ACC112 (cell line): ENCODE measurements around the gene LMO1.

Experiments used
- H2AFZ ChIP-seq: fragments of 200-600 bp; sonication (generic); one replicate; pipeline ENCODE4 v1.6.0; 2017; ENCODE audit warnings: antibody characterized with exemption, low read length; ENCODE audit not compliant: unreplicated experiment
- H3K27ac ChIP-seq: fragments of 200-600 bp; sonication (generic); 2 replicates; pipeline ENCODE4 v1.5.1; 2014; ENCODE audit warnings: low read depth, mild to moderate bottlenecking, antibody characterized with exemption, low read length, moderate library complexity
- H3K27me3 ChIP-seq: fragments of 200-600 bp; sonication (generic); 2 replicates; pipeline ENCODE4 v1.6.1; 2014; ENCODE audit warnings: mild to moderate bottlenecking, antibody characterized with exemption, low read length, moderate library complexity, mixed read lengths; ENCODE audit not compliant: insufficient read depth
- H3K36me3 ChIP-seq: fragments of 200-600 bp; sonication (generic); 2 replicates; pipeline ENCODE4 v1.6.1; 2016; ENCODE audit warnings: mild to moderate bottlenecking, antibody characterized with exemption, low read length, moderate library complexity, mixed read lengths; ENCODE audit not compliant: insufficient read depth
- H3K4me1 ChIP-seq: fragments of 200-600 bp; sonication (generic); one replicate; pipeline ENCODE4 v1.6.1; 2016; ENCODE audit warnings: low read length, mixed read lengths; ENCODE audit not compliant: insufficient read depth, unreplicated experiment, control insufficient read depth
- H3K4me3 ChIP-seq: fragments of 200-600 bp; sonication (generic); 2 replicates; pipeline ENCODE4 v1.5.1; 2014; ENCODE audit warnings: mild to moderate bottlenecking, low read depth, low read length
- H3K79me2 ChIP-seq: fragments of 200-600 bp; sonication (generic); one replicate; pipeline ENCODE4 v1.6.0; 2016; ENCODE audit warnings: low read length; ENCODE audit not compliant: control insufficient read depth, unreplicated experiment, insufficient read depth

The LMO1 gene

DNA sequence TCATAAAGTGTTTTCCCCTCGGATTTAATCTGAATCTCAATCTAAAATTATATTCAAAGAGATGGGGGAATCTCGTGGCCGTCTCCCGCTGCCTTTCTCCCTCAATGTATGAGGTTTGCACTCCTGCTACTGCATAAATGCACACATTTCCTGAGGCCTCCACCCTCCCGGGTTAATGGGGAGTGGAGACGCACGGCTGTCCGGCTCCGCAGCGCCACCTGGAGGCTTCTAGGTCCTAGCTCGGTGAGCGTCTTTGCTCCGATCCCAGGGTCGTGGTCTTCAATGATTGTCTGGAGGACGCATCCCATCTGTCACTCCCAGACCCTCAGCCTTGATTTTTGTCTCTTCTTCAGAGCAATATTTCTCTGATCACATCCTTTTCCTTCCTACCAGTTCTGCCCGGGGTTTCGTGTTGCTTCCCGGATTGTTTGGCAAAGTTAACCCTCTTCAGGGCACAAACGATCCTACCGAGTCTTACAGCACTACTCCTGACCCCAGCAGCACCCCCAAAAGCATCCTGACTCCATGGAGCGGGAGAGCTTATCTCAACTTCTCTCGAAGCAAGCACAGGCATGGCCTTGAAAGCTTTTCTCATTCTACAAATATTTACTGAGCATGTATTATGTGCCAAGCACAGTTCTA, at the start of gene LMO1:
Gene LMO1, minus strand, starts transcription at position 110 of the 642 bp plus-strand sequence. CDS start 516 bp downstream, outside the sequence.
- Histone ChIP-seq H3K27me3 (peaks cover 91% of the 10 kb centered on the region), H3K27ac (no peak within 1 kb of the TSS), H3K4me1 (no peaks in the 10 kb centered on the region), H2AFZ (peak within 1 kb of the TSS; percentile 32), H3K4me3 (peak within 1 kb of the TSS; percentile 76), H3K36me3 (no peaks in the 10 kb centered on the region), H3K79me2 (no peaks in the 10 kb centered on the region)

DNA sequence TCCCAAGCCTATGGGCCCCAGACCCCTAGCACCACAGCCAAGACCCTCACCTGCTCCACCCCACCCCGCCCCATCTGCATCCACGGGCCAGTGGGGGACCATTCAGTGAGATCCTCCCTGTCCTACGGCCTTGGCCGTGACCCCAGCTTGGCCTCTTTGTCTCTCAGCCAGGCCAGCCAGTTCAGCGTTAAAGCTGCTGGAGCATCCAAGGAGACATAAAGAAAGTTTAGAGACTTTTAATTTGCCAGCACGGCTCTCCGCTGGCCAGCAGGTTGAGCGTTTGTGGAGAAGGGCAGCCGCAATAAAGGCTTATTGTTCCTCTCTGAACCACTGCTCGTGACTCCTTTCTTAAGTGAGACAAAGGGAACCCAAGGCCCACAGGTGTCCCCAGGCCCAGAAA, 49.3 kb upstream of the LMO1 start:
- H3K36me3 ChIP-seq, result no peaks in the 10 kb centered on the region
- no peaks in the 10 kb centered on the region for H3K79me2 ChIP-seq
- no peaks in the 10 kb centered on the region for H3K4me1 ChIP-seq
- H3K4me3 ChIP-seq, result no peak overlapping the region
- H2AFZ ChIP-seq, result no peak overlapping the region
- no peak overlapping the region for H3K27ac ChIP-seq
- H3K27me3 ChIP-seq, result peaks cover 69% of the 10 kb centered on the region

DNA sequence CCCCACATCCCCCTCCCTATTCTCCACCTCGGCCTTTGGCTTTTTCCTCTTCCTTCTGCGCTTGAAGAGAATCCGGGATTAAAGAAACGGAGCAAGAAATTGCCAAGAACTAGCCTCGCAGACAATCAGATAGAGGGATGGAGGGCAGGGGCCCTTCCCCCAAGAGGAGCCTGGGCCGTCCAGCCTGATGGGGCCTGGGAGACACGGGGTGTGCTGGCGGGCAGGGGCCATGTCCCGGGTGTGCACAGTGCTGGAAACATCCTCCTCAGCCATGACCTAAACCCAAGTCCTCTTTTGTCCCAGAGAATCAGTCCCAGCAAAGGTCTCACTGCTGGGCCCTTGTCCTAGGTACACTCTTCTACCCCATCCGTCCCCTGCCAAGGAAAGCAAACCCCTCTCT, 47.7 kb upstream of the LMO1 start:
- Histone ChIP-seq H3K4me1 (no peaks in the 10 kb centered on the region), H3K79me2 (no peaks in the 10 kb centered on the region)

DNA sequence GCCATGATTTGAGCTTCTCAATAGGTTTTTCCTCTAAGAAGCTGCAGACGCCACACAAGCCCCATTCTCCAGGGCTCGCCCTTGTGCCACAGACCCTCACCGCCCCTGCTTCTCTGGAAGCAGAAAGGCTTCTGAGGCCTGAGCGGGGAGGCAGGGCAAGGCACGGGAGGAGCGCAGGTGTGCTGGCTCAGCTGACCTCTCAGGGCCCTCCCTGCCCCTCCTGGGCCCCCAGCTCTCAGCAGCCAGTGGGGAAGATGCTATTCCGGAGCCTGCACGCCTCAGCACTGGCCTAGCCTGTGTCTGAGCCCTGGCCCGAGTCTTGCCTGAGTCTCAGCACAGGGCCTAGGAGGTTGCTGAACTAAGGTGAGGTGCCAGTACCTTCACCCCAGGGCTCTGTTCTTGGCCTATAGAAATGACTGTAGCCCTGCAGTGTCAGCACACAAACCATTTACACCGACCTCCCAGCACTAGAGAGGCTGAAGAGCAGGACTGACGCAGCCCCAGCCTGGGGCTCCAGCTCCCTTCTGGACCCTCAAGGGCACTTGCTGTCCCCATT, 47.1 kb upstream of the LMO1 start:
- Histone ChIP-seq H2AFZ (no peak overlapping the region), H3K27ac (no peak overlapping the region), H3K4me1 (no peaks in the 10 kb centered on the region), H3K79me2 (no peaks in the 10 kb centered on the region), H3K4me3 (no peak overlapping the region), H3K27me3 (peaks cover 51% of the 10 kb centered on the region), H3K36me3 (no peaks in the 10 kb centered on the region)

More for the DNA sequence above, 47.7 kb upstream of the LMO1 start:
- no peak overlapping the region for H3K27ac ChIP-seq
- H3K4me3 ChIP-seq, result no peak overlapping the region
- H3K36me3 ChIP-seq, result no peaks in the 10 kb centered on the region
- no peak overlapping the region for H2AFZ ChIP-seq
- H3K27me3 ChIP-seq, result peaks cover 53% of the 10 kb centered on the region

DNA sequence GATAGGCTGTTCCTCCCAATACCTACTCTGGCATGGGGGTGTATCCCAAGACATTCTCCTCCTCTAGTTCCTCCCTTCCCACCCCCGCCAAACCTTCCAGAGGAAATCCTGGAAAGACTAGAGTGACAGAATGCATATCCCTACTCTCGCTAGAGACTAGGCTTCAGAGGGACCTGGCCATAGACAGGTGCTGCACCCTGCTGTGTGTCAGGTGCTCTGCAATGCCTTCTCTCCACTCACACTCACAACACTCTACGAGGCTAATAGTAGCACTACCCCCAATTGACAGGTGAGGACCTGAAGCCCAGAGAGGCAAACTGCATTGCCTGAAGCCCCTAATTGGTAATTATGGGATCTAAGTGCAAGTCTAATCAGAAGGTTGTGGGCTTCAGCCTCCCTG, 46.2 kb upstream of the LMO1 start:
- no peak overlapping the region for H3K4me3 ChIP-seq
- no peaks in the 10 kb centered on the region for H3K79me2 ChIP-seq
- no peak overlapping the region for H2AFZ ChIP-seq
- no peak overlapping the region for H3K27ac ChIP-seq
- no peaks in the 10 kb centered on the region for H3K36me3 ChIP-seq
- H3K4me1 ChIP-seq, result no peaks in the 10 kb centered on the region
- peaks cover 43% of the 10 kb centered on the region for H3K27me3 ChIP-seq

DNA sequence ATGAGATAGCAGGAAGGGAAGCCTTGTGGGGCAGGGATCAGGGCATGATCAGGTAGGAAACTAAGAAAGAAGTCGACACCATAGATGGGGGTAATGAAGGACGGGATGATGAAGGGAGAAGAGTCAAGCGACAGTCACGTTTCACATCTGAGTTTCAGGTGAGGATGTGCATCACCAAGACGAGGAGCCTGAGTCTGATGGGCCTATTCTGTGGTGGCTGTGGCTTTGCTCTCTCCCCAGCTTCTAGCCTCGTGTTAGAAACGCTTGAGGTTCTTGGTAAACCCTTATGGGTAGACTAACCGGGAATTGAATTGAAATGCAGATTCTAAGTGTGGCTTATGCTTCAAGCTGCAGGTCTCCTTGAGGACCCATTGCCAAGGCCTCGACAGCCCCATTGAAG, 45.6 kb upstream of the LMO1 start:
- Histone ChIP-seq H3K36me3 (no peaks in the 10 kb centered on the region), H3K4me3 (no peak overlapping the region), H2AFZ (no peak overlapping the region), H3K79me2 (no peaks in the 10 kb centered on the region), H3K27ac (no peak overlapping the region), H3K4me1 (no peaks in the 10 kb centered on the region), H3K27me3 (peaks cover 38% of the 10 kb centered on the region)

DNA sequence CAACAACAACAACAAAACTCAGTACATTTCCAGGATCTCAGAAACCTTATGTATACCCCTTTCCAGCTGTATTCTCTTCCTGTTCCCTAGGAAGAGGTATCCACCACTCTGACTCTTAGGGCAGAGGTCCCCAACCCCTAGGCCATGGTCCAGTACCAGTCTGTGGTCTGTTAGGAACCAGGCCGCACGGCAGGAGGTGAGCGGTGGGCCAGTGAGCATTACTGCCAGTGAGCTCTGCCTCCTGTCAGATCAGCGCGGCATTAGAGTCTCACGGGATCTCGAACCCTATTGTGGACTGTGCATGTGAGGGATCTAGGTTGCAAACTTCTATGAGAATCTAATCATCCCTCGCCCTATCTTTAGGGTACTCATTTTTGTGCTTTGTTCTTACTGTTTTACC, 43.9 kb upstream of the LMO1 start:
- Histone ChIP-seq H3K79me2 (no peaks in the 10 kb centered on the region), H2AFZ (no peak overlapping the region), H3K4me3 (no peak overlapping the region), H3K4me1 (no peaks in the 10 kb centered on the region), H3K36me3 (no peaks in the 10 kb centered on the region), H3K27ac (no peak overlapping the region), H3K27me3 (peaks cover 22% of the 10 kb centered on the region)

DNA sequence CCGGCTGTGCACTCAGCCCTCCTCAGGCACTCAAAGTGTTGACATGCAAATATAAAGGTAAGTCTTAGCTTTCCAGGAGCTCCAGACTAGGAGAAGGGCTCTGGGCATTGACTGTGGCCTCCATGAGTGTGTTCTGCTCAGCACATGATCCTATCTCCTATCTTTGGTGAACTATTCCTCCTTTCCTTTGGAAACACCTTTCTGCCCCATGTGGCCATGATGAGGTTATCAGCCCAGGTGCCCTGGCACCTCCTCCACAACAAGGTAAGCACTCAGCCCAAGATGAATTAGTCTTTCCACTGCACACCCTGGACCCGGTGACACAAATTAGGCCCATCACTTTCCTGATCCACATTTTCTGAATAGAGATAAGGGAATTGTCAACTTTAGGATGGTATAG, 37.9 kb upstream of the LMO1 start:
- Histone ChIP-seq H3K79me2 (no peaks in the 10 kb centered on the region), H3K27me3 (peaks cover 33% of the 10 kb centered on the region), H3K27ac (no peak overlapping the region), H3K4me1 (no peaks in the 10 kb centered on the region), H3K36me3 (no peaks in the 10 kb centered on the region), H2AFZ (no peak overlapping the region), H3K4me3 (no peak overlapping the region)

DNA sequence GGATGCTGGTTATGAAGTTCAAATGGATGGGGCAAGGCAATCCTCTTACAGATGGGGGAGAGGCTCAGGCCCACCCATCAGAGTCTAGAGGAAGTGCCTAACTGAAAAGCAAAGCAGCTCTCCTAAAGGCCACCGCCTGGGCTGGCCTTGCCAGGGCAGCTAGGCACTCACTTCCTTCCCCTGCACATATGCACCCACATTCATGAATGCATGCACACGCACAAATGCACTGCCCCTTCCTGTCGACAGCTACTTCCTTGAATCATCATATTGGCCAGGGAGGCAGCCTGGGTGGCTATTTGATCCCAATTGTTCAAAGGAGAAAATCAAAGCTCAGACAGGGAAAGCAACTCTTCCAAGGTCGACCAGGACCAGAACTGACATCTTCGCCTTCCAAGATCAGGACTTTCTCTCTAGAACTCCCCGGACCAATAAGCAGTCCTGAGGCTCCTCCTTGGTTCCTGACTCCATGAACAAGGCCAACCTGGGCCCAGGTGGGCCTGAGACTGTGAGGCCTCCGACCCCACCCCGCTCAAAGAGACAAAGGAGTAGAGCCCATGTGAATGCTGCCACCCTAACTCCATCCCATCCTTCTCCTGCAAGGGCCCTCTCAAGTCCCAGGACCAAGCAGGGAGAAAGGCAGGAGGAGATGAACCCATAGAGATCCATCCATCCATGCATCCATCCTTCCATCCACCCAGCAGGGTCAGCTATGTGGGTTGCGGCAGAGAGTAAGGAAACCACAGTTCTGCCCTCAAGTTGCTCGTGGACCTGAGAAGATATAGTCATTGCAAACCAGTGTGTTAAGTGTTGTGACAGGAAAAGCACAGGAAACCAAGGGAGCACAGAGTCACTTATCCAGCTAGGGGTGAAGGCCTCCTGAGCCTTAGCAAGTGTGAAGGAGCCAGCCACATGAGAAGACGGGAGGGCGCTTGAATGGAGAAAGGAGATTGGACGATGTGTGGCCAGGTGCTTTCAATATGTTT, 35.4 kb upstream of the LMO1 start:
- no peaks in the 10 kb centered on the region for H3K36me3 ChIP-seq
- H3K79me2 ChIP-seq, result no peaks in the 10 kb centered on the region
- no peak overlapping the region for H3K4me3 ChIP-seq
- H3K27ac ChIP-seq, result no peak overlapping the region
- no peak overlapping the region for H2AFZ ChIP-seq
- peaks cover 55% of the 10 kb centered on the region for H3K27me3 ChIP-seq
- H3K4me1 ChIP-seq, result no peaks in the 10 kb centered on the region

DNA sequence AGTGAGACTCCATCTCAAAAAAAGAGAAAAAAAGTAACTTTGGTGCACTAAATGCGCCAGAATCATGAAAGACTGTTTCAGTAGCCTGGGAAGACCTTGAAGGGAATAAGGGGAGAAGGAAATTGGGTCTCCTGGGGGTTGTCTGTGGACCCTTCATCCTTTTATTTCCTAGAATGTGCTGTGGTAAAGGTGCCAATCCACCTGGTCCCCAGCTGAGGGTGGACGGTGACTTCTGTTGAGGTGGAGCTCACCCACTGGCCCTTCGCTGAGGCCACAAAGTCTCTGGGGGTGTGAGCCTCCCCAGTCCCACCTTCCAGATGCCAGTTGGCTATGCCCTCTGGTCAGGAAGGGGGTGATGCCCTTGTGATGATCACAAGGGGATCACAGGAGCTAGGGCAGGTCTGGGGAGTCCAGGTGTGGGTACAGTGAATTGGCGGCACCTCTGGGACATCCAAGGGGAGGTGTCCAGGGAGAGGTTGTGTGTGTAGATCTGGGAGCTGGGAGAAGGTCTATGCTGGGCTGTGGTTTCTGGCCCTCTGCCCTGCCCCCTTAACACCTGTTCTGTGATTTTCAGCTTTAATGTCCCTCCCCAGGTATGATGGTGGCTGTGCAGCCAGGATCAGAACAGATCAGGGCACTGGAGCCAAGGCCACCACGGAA, 34.2 kb upstream of the LMO1 start:
- H2AFZ ChIP-seq, result no peak overlapping the region
- no peak overlapping the region for H3K27ac ChIP-seq
- peaks cover 65% of the 10 kb centered on the region for H3K27me3 ChIP-seq
- no peaks in the 10 kb centered on the region for H3K36me3 ChIP-seq
- H3K4me3 ChIP-seq, result no peak overlapping the region
- no peaks in the 10 kb centered on the region for H3K79me2 ChIP-seq
- H3K4me1 ChIP-seq, result no peaks in the 10 kb centered on the region
